Osteoblast (primary cell): ENCODE measurements around the gene SMC6. TPM values are rescaled to one million over a fixed set of nuclear protein-coding genes. Genes with fewer than 3 reads are reported as not detected.

Experiments
- DNase-seq: peaks from one replicate; pipeline ENCODE4 v3.0.0; 2011; ENCODE audit warnings: low spot score, mixed read lengths; ENCODE audit not compliant: insufficient read length; ENCODE audit errors: missing footprints
- H2AFZ ChIP-seq: 2 replicates; pipeline ENCODE4 v1.6.0; 2011; ENCODE audit warnings: mild to moderate bottlenecking, low read length
- H3K27ac ChIP-seq: 2 replicates; pipeline ENCODE4 v1.5.1; 2011; ENCODE audit warnings: mild to moderate bottlenecking, low read depth, low read length, moderate library complexity
- H3K27me3 ChIP-seq: 2 replicates; pipeline ENCODE4 v1.6.0; 2012; ENCODE audit warnings: mild to moderate bottlenecking, control low read depth, inconsistent platforms, low read length, moderate library complexity; ENCODE audit not compliant: insufficient read depth
- H3K36me3 ChIP-seq: 2 replicates; pipeline ENCODE4 v1.5.1; 2011; ENCODE audit warnings: mild to moderate bottlenecking, low read length, control low read depth, moderate library complexity; ENCODE audit not compliant: insufficient read depth
- H3K4me1 ChIP-seq: 2 replicates; pipeline ENCODE4 v1.5.1; 2011; ENCODE audit warnings: mild to moderate bottlenecking, low read length, control low read depth, moderate library complexity; ENCODE audit not compliant: insufficient read depth
- H3K4me2 ChIP-seq: 2 replicates; pipeline ENCODE4 v1.6.0; 2011; ENCODE audit warnings: mild to moderate bottlenecking, low read length; ENCODE audit not compliant: insufficient read depth
- H3K4me3 ChIP-seq: fragments of 200-600 bp; sonication (generic); 3 replicates; pipeline ENCODE4 v1.5.1; 2012; ENCODE audit warnings: mild to moderate bottlenecking, low read length, inconsistent platforms; ENCODE audit not compliant: insufficient read depth
- H3K79me2 ChIP-seq: 2 replicates; pipeline ENCODE4 v1.6.0; 2012; ENCODE audit warnings: mild to moderate bottlenecking, low read length, control low read depth, inconsistent platforms; ENCODE audit not compliant: insufficient read depth
- H3K9me3 ChIP-seq: 2 replicates; pipeline ENCODE4 v1.5.1; 2011; ENCODE audit warnings: low read depth, low read length, control low read depth
- H4K20me1 ChIP-seq: 2 replicates; pipeline ENCODE4 v1.6.0; 2012; ENCODE audit warnings: mild to moderate bottlenecking, low read length, control low read depth; ENCODE audit not compliant: insufficient read depth
- total RNA-seq: library from RNA; depleted of rRNA; stranded (reverse); fragments of >200 nt; gene quantifications from 2 replicates; pipeline ENCODE4 v1.2.3, GENCODE V29; 2012
- TF ChIP-seq, protein P1 (sequence below): IDR thresholded peaks from 2 replicates; pipeline ENCODE4 v1.5.1; 2011; ENCODE audit warnings: mild to moderate bottlenecking, low read depth, low read length, moderate library complexity; ENCODE audit errors: extremely low read depth

Gene SMC6
- total RNA-seq, 1 donor = 22.4 TPM

DNA sequence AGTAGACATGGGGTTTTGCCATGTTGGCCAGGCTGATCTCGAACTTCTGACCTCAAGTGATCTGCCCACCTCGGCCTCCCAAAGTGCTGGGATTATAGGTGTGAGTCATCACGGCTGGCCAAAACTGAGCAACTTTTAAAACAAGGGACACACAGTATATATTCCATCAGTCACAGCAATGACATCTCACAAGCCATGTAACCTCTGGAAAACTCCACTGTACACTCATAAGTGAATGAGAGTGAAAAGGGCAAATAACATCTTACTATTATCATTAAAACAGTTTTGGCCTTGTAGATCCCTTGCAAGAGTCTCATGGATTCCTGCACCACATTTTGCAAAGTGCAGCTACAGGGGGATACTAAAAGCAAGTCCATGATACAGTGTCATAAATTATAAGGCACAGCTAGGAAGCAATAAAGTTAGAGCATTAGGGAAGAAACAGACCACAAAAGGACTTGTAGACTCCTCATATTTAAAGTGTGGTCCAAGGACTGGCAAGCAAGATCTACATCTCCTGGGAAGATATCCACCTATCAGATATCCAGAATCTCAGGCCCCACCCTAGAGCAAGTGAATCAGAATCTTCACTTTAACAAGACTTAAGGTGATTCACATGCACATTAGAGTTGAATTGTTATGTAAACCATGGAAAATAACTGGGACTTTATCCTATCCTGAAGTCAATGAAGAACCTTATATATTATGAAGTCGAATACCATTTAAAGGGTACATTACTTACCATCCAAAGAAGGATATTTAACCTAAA, 5.7 kb downstream of the SMC6 start:
- Histone ChIP-seq H2AFZ (no peak overlapping the region), H3K4me1 (peaks cover 15% of the 10 kb centered on the region), H3K9me3 (no peaks in the 10 kb centered on the region), H3K4me3 (no peak overlapping the region), H3K27ac (no peak overlapping the region), H3K36me3 (no peaks in the 10 kb centered on the region), H3K79me2 (peaks cover 55% of the 10 kb centered on the region), H3K27me3 (no peaks in the 10 kb centered on the region), H3K4me2 (no peak overlapping the region), H4K20me1 (no peaks in the 10 kb centered on the region)
- TF ChIP-seq, protein P1, sequence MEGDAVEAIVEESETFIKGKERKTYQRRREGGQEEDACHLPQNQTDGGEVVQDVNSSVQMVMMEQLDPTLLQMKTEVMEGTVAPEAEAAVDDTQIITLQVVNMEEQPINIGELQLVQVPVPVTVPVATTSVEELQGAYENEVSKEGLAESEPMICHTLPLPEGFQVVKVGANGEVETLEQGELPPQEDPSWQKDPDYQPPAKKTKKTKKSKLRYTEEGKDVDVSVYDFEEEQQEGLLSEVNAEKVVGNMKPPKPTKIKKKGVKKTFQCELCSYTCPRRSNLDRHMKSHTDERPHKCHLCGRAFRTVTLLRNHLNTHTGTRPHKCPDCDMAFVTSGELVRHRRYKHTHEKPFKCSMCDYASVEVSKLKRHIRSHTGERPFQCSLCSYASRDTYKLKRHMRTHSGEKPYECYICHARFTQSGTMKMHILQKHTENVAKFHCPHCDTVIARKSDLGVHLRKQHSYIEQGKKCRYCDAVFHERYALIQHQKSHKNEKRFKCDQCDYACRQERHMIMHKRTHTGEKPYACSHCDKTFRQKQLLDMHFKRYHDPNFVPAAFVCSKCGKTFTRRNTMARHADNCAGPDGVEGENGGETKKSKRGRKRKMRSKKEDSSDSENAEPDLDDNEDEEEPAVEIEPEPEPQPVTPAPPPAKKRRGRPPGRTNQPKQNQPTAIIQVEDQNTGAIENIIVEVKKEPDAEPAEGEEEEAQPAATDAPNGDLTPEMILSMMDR = no peak
- peak; percentile 72 for DNase-seq

DNA sequence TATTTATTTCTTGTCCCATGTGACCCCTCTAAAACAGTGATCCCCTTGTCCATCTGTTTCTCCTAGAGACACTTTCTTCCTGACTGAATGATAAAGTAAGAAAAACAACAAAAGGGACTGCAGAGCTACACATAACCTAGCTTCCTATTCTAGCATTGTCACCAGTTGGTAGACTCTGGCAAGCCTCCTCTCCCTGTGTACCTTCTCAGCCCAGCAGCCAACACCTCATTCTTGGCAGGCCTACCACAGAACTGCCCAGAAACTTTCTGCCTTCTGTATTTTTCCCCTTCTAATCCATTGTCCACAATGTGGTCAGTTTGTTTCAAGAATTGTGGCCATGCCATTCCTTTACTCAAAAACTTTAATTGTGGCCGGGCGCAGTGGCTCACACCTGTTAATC, 13.4 kb downstream of the SMC6 start:
- Histone ChIP-seq H3K27me3 (no peaks in the 10 kb centered on the region), H3K9me3 (no peaks in the 10 kb centered on the region), H2AFZ (no peak overlapping the region), H3K4me2 (no peak overlapping the region), H4K20me1 (no peaks in the 10 kb centered on the region), H3K36me3 (peaks cover 13% of the 10 kb centered on the region), H3K79me2 (peaks cover 12% of the 10 kb centered on the region), H3K4me1 (peaks cover 13% of the 10 kb centered on the region), H3K27ac (no peak overlapping the region), H3K4me3 (no peak overlapping the region)
- no peak for DNase-seq
- TF ChIP-seq, protein P1 = no peak

- Histone ChIP-seq H3K79me2 (peaks cover 7% of the 10 kb centered on the region), H3K4me3 (no peak overlapping the region), H3K36me3 (peaks cover 19% of the 10 kb centered on the region), H3K9me3 (no peaks in the 10 kb centered on the region), H3K27me3 (no peaks in the 10 kb centered on the region), H3K4me2 (peak overlapping the region; percentile 1), H4K20me1 (no peaks in the 10 kb centered on the region), H3K4me1 (peaks cover 13% of the 10 kb centered on the region), H3K27ac (peak overlapping the region; percentile 74), H2AFZ (peak overlapping the region; percentile 16)
- DNase-seq = no peak
- TF ChIP-seq, protein P1 = no peak
Observed at GRCh38 chr2:17736989-17737388, 16.6 kb downstream of the SMC6 start.

GRCh38 chr2:17735864-17736263, 17.7 kb downstream of the SMC6 start:
- H3K4me2 ChIP-seq = no peak overlapping the region
- H3K79me2 ChIP-seq = peaks cover 4% of the 10 kb centered on the region
- H3K36me3 ChIP-seq = peaks cover 23% of the 10 kb centered on the region
- DNase-seq = no peak
- H4K20me1 ChIP-seq = no peaks in the 10 kb centered on the region
- TF ChIP-seq, protein P1 = no peak
- no peaks in the 10 kb centered on the region for H3K9me3 ChIP-seq
- H2AFZ ChIP-seq = no peak overlapping the region
- no peak overlapping the region for H3K4me3 ChIP-seq
- peaks cover 13% of the 10 kb centered on the region for H3K4me1 ChIP-seq
- no peaks in the 10 kb centered on the region for H3K27me3 ChIP-seq
- peak overlapping the region; percentile 74 for H3K27ac ChIP-seq
